ENCODE results near the gene RYR1.
"Not testable (repeated sequence)": the region's sequence is repeated elsewhere in the genome, so short reads cannot be mapped to it uniquely, and the experiment has no call there.

RYR1 gene

GRCh38 chr19:38616265-38616664, 182.8 kb downstream of the RYR1 start:
- DNase-seq (ENCODE audit: low read depth in 2 of 2): no peak

- no peak for DNase-seq (ENCODE audit: low read depth in 2 of 2)
Measured at GRCh38 chr19:38617283-38617763, 183.8 kb downstream of the RYR1 start.

- DNase-seq (ENCODE audit: low read depth in 2 of 2): peak; percentile 56 to 67
Measured at GRCh38 chr19:38617764-38618589, 184.5 kb downstream of the RYR1 start, which contains the start of gene MAP4K1. Gene MAP4K1, minus strand, starts transcription at chr19:38617953. Its CDS starts 58 bp downstream, at chr19:38617895.

- DNase-seq (ENCODE audit: low read depth in 2 of 2): peak; percentile 97 to 98
Measured at GRCh38 chr19:38618590-38619360, 185.3 kb downstream of the RYR1 start, which contains the start of gene EIF3K. Gene EIF3K, plus strand, starts transcription at chr19:38619188. Its CDS starts 81 bp downstream, at chr19:38619269.

GRCh38 chr19:38619361-38620174, 186.1 kb downstream of the RYR1 start:
- no peak for DNase-seq (ENCODE audit: low read depth in 2 of 2)

GRCh38 chr19:38624822-38625221, 191.3 kb downstream of the RYR1 start:
- no peak for DNase-seq (ENCODE audit: low read depth in 2 of 2)

- no peak for DNase-seq (ENCODE audit: low read depth in 2 of 2)
Measured at GRCh38 chr19:38626401-38626800, 192.9 kb downstream of the RYR1 start.

- no peak for DNase-seq (ENCODE audit: low read depth in 2 of 2)
Measured at GRCh38 chr19:38629568-38629967, 196.1 kb downstream of the RYR1 start.

- not testable (repeated sequence) for DNase-seq (ENCODE audit: low read depth in 2 of 2)
Measured at GRCh38 chr19:38631301-38631700, 197.8 kb downstream of the RYR1 start.

GRCh38 chr19:38631811-38632475, 198.5 kb downstream of the RYR1 start:
- DNase-seq (ENCODE audit: low read depth in 2 of 2): not testable (repeated sequence)

- no peak for DNase-seq (ENCODE audit: low read depth in 2 of 2)
Measured at GRCh38 chr19:38632476-38633213, 199.2 kb downstream of the RYR1 start.

GRCh38 chr19:38634757-38635482, 201.4 kb downstream of the RYR1 start:
- peak; percentile 46 to 63 for DNase-seq (ENCODE audit: low read depth in 2 of 2)

- no peak for DNase-seq (ENCODE audit: low read depth in 2 of 2)
Measured at GRCh38 chr19:38635483-38636399, 202.2 kb downstream of the RYR1 start.

Data from stimulated activated CD8-positive, alpha-beta memory T cell treated with anti-CD3 and anti-CD28 coated beads, Interleukin-2, amount 100 ng/mL, for 48 hours (primary cell).